ENCODE results near the gene HEXIM1.

HEXIM1 gene

GRCh38 chr17:45197108-45197507, 48.8 kb downstream of the HEXIM1 start:
- Histone ChIP-seq H3K9me3 (ENCODE audit: low read depth, low read length) (no peaks in the 10 kb centered on the region), H3K4me3 (peak overlapping the region; percentile 70), H3K27ac (peak overlapping the region; percentile 92), H3K9ac (ENCODE audit: insufficient read length) (no peak overlapping the region), H3K36me3 (ENCODE audit: insufficient read depth, low read length) (no peaks in the 10 kb centered on the region)
- no peak for DNase-seq (ENCODE audit: low read depth, low spot score)
- no peak for TF ChIP-seq FOXP2 (optimal IDR thresholded peaks at IDR 0.05; ENCODE audit: control extremely low read depth, extremely low read length, insufficient read depth)
- no peak for TF ChIP-seq EZH2 (IDR thresholded peaks at IDR 0.05)
- no peak for TF ChIP-seq POLR2AphosphoS5 (IDR thresholded peaks at IDR 0.05; ENCODE audit: borderline replicate concordance, low read depth, low read length)

GRCh38 chr17:45197555-45198334, 49.5 kb downstream of the HEXIM1 start:
- peak overlapping the region; percentile 92 for H3K27ac ChIP-seq
- H3K9ac ChIP-seq (ENCODE audit: insufficient read length): peak overlapping the region; percentile 76
- TF ChIP-seq EZH2 (IDR thresholded peaks at IDR 0.05): no peak
- TF ChIP-seq POLR2AphosphoS5 (IDR thresholded peaks at IDR 0.05; ENCODE audit: borderline replicate concordance, low read depth, low read length): peak; percentile 41; the same call in 1 of the 2 replicates
- peak; percentile 70 for DNase-seq (ENCODE audit: low read depth, low spot score)
- peak overlapping the region; percentile 70 for H3K4me3 ChIP-seq
- H3K36me3 ChIP-seq (ENCODE audit: insufficient read depth, low read length): no peaks in the 10 kb centered on the region
- H3K9me3 ChIP-seq (ENCODE audit: low read depth, low read length): no peaks in the 10 kb centered on the region

GRCh38 chr17:45200701-45201100, 52.4 kb downstream of the HEXIM1 start:
- DNase-seq (ENCODE audit: low read depth, low spot score): no peak
- H3K27ac ChIP-seq: no peak overlapping the region
- TF ChIP-seq EZH2 (IDR thresholded peaks at IDR 0.05) (no peak), FOXP2 (optimal IDR thresholded peaks at IDR 0.05; ENCODE audit: control extremely low read depth, extremely low read length, insufficient read depth) (no peak), POLR2AphosphoS5 (IDR thresholded peaks at IDR 0.05; ENCODE audit: borderline replicate concordance, low read depth, low read length) (no peak)
- H3K36me3 ChIP-seq (ENCODE audit: insufficient read depth, low read length): no peaks in the 10 kb centered on the region
- H3K4me3 ChIP-seq: no peak overlapping the region
- H3K9ac ChIP-seq (ENCODE audit: insufficient read length): no peak overlapping the region
- H3K9me3 ChIP-seq (ENCODE audit: low read depth, low read length): no peaks in the 10 kb centered on the region

GRCh38 chr17:45201457-45201856, 53.2 kb downstream of the HEXIM1 start:
- no peak overlapping the region for H3K9ac ChIP-seq (ENCODE audit: insufficient read length)
- H3K27ac ChIP-seq: no peak overlapping the region
- TF ChIP-seq POLR2AphosphoS5 (IDR thresholded peaks at IDR 0.05; ENCODE audit: borderline replicate concordance, low read depth, low read length) (no peak), EZH2 (IDR thresholded peaks at IDR 0.05) (no peak), FOXP2 (optimal IDR thresholded peaks at IDR 0.05; ENCODE audit: control extremely low read depth, extremely low read length, insufficient read depth) (no peak)
- no peak overlapping the region for H3K4me3 ChIP-seq
- H3K9me3 ChIP-seq (ENCODE audit: low read depth, low read length): no peaks in the 10 kb centered on the region
- H3K36me3 ChIP-seq (ENCODE audit: insufficient read depth, low read length): no peaks in the 10 kb centered on the region
- DNase-seq (ENCODE audit: low read depth, low spot score): no peak
